ENCODE data around the gene CLDN6.

Gene CLDN6

GRCh38 chr16:3029491-3030221 lies 11.7 kb upstream of the CLDN6 start:
- in situ Hi-C loops (cut with MboI; ENCODE audit: low sequenced_read_pairs): no loop called here

DNA sequence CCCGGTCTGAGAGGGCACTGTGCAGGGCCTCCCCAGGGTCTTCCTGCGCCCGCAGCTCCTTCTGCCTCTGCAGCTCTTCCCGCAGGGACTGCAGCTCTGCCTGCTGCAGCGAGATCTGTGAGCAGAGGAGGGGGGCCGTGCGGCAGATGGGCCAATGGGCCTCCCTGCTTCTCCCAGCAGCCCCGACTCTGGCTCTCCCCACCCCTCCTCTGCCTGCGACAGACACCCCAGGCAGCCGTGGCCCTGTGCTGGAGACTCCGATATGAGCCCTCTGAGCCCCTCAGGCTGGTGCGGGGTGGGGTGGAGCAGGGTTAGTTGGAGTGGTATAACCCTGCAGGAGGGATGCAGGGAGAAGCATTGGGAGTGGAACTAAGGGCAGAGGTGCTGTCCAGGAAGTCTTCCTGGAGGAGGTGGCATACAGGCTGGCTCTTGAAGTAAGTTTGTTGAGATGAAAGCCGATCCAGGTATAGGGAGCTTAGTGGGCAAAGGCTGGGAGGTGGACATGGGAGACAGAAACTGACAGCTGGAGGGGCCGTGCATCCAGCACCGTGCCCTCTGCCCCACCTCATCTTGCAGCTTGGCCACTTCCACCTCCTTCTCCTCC lies 10.8 kb upstream of the CLDN6 start:
- in situ Hi-C loops (cut with MboI; ENCODE audit: low sequenced_read_pairs): no loop called here

DNA sequence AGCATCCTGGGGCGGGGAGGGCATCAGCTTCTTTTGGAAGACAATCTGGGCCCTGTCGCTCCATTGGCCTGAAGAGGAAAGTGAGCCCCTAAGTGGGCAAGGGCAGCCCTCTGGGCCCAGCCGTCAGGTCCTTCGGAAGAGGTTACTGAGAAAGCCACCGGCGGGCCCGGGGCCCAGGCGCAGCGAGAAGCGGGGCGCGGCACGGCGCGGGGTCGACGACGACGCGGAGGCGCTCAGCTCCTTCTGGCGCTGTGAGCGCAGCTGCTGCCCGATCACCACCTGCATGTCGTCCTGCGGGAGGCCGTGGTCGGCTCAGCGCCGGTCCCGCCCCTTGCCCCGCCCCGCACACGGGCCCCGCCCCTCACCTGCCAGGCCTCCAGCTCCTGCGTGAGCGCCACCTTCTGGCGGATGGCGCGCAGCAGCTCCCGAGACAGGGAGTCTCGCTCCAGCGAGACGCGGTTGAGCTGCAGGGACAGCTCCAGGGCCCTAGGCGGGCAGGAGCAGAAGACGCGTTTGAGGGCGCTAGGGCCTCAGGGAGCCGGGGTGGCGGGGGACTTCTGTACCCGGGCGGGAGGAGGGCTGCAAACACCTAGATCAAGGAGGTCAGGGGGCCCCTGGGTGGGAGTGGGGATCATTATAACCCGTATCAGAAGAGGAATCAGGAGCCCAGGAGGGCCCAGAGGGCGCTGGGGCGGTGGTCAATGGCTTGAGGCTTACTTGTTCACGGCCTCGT lies 10.2 kb upstream of the CLDN6 start:
- in situ Hi-C loops (cut with MboI; ENCODE audit: low sequenced_read_pairs): no loop called here

DNA sequence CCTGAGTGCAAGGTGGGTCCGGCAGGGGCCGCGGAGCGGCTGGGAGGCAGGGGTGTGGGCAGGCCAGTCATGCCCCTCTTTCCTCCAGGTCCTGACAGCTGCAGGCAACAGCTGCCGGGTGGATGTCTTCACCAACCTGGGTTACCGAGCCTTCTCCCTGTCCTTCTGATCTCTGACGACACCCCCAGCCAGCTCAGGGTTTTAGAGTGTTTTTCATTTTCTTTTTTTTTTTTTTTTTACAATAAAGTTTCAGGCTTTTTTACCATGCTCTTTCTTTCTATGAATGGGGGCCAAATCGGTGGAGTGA lies 9.5 kb upstream of the CLDN6 start:
- in situ Hi-C loops (cut with MboI; ENCODE audit: low sequenced_read_pairs): no loop called here

- in situ Hi-C loops (cut with MboI; ENCODE audit: low sequenced_read_pairs): no loop called here
Observed at GRCh38 chr16:3026609-3027488, 8.9 kb upstream of the CLDN6 start.

DNA sequence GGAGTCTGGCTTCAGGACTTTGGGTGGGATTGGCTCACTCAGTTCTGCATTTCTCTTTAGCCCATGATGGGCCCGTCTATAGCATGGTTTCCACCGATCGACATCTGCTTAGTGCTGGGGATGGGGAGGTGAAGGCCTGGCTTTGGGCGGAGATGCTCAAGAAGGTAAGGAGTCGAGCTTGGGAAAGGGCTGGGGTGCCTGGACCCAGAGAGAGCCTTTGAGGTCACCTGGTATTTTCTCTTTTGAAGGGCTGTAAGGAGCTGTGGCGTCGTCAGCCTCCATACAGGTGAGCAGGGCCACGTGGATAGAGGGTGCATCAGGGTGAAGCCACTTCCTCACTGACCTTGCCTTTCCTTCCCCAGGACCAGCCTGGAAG lies 8.0 kb upstream of the CLDN6 start:
- in situ Hi-C loops (cut with MboI; ENCODE audit: low sequenced_read_pairs): no loop called here

GRCh38 chr16:3025032-3026002 lies 7.3 kb upstream of the CLDN6 start:
- in situ Hi-C loops (cut with MboI; ENCODE audit: low sequenced_read_pairs): no loop called here

DNA sequence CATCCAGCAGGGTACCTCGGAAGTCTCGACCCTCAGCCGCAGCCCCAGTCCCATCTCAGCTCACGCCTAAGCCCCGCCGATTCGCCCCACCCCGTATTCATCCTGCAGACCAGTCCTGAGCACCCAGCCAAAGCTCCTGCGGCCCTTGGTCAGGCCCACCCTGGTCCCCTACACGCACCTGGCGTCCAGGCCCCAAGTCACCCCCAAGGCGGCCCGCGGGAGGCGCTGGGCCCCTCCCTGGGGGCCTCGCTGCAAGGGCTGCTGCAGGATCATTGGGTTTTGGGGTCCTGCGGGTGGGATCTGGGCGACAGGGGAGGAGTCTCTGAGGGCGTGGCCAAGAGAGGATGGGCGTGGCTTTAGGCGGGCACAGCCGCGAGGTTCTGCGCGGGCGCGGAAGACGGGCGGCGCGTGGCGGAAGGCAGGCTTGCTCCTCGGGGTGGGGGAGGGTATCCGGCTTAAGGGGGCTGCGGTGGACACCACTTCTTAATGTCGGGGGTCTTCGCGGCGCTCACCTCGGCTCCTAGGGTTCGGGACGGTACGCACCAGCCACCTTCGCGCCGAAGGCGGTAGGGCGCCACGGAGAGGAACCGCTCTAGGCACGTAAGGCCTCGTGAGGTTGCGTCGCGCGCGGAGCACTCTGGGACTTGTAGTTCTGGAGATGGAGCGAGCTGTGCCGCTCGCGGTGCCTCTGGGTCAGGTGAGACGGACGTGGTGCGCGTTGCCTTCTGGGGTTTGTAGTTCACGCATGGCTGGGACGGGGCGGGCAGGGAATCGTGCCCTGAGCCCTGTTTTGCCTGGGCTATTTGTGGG lies 5.9 kb upstream of the CLDN6 start, which contains the start of the genes HCFC1R1 and THOC6:
Gene HCFC1R1, minus strand, starts transcription at position 274 of the 810 bp plus-strand sequence. Its CDS starts 1 bp downstream, at position 273.
Gene THOC6, plus strand, starts transcription at position 367 of the 810 bp plus-strand sequence. Its CDS starts 292 bp downstream, at position 659.
- in situ Hi-C loops (cut with MboI; ENCODE audit: low sequenced_read_pairs): no loop called here

DNA sequence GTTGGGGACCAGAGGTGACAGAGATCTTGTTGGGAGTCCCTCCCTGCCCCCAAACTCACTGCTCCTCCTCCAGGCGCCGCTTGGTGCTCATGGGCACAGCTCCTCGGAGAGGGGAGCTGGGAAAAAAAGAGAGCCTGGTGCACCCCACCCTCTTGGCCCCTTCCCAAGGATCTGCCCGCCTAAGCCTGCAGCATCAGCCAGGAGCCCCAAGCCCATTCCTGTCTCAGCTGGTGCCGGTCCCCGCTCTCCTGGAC lies 5.4 kb upstream of the CLDN6 start:
- in situ Hi-C loops (cut with MboI; ENCODE audit: low sequenced_read_pairs): no loop called here

DNA sequence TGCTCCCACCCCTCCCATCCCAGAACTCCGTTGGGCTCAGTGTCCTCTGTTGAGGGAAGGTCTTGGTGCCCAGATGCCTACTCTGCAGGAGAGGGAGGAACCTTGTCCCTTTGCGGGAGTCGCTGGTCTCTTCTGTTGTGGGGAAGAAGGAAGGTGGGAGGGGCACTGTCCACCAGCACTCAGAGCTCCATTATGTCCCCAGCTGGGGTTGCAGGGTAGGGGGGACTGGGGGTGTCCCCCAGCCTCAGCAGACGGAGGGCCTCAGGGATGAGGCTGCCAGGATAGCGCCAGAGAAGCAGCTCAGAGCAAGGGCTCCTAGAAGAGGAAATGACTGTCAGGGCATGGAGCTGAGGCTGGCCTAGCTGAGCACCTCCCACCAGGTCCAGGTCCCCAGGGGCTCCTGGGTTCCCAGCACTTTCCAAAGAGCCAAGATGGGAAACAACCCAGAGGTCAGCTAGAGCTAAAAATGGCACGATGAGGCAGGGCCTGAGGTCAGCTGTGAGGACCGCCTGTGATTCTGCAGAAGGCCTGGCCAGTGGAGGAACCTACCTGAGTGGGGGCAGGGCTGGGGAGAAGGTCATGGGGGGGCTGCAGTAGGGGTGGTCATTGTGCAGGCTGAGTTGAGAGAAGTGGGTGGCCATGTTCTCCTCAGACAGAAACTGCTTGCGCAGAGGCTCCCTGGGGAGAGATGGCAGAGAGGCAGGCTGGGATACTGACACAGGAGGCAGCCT lies 4.9 kb upstream of the CLDN6 start:
- in situ Hi-C loops (cut with MboI; ENCODE audit: low sequenced_read_pairs): no loop called here

- in situ Hi-C loops (cut with MboI; ENCODE audit: low sequenced_read_pairs): no loop called here
Observed at GRCh38 chr16:3022208-3022683, 4.3 kb upstream of the CLDN6 start.

DNA sequence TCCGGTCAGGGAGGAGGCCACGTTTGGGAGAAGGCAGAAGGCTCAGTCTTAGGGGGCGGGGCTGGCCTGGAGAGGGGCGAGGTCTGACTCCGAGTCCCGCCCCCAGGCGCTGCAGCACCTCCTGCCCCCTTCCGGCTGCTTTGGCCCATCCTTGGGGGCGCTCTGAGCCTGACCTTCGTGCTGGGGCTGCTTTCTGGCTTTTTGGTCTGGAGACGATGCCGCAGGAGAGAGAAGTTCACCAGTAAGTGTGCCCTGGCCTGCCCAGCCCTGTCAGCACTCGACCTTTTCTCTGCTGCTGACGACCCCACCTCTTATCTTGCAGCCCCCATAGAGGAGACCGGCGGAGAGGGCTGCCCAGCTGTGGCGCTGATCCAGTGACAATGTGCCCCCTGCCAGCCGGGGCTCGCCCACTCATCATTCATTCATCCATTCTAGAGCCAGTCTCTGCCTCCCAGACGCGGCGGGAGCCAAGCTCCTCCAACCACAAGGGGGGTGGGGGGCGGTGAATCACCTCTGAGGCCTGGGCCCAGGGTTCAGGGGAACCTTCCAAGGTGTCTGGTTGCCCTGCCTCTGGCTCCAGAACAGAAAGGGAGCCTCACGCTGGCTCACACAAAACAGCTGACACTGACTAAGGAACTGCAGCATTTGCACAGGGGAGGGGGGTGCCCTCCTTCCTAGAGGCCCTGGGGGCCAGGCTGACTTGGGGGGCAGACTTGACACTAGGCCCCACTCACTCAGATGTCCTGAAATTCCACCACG lies 3.6 kb upstream of the CLDN6 start:
- in situ Hi-C loops (cut with MboI; ENCODE audit: low sequenced_read_pairs): no loop called here

DNA sequence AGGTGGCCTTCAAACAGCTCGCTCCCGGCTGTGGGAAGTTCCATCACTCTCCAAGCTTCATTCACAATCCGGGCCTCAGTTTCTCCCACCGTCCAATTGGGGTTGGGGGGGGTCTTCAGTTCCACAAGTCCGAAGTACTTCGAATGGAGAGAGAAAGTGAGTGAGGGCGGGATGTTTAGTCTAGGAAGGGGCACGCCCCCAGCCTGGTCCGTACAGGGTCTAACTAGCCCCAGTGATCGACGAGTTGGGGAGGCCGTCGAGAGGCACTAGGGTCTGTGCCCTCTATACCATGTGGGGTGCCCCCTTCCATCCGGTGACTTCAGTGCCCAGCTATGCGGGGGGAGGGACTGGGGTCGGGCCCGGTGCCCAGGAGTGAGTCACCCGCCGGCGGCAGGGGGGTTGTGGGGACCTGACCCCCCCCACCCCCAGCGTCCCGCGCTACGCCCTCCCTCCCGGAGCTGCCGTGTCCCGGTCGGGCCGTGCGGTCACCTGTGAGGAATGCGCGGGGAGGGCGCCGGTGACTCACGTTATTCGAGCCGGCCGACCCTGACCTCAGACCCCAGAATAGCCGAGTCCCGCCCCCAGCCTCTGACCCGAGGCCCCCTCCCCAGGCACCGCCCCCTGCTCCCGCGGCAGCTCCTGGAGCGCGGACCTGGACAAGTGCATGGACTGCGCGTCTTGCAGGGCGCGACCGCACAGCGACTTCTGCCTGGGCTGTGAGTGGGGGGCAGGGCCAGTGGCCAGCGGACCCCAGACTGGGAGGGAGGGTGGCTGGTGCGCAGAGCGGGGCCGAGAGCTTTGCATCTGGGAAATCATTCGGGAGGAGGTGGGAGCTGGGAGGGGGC lies 2.8 kb upstream of the CLDN6 start:
- in situ Hi-C loops (cut with MboI; ENCODE audit: low sequenced_read_pairs): no loop called here

DNA sequence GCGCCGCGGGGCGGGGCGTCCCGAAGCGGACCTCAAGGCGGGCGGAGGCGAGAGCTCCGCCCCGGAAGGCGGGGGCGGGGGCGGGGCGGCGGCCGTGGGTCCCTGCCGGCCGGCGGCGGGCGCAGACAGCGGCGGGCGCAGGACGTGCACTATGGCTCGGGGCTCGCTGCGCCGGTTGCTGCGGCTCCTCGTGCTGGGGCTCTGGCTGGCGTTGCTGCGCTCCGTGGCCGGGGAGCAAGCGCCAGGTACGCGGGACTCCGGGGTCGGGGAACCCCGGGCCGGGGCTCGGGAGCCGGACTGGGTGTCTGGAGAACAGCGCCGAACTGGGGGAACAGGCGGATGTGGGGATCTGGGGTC lies 2.2 kb upstream of the CLDN6 start, which contains the start of gene TNFRSF12A:
Gene TNFRSF12A, plus strand, starts transcription at position 122 of the 357 bp plus-strand sequence. Its CDS starts 30 bp downstream, at position 152.
- in situ Hi-C loops (cut with MboI; ENCODE audit: low sequenced_read_pairs): no loop called here

DNA sequence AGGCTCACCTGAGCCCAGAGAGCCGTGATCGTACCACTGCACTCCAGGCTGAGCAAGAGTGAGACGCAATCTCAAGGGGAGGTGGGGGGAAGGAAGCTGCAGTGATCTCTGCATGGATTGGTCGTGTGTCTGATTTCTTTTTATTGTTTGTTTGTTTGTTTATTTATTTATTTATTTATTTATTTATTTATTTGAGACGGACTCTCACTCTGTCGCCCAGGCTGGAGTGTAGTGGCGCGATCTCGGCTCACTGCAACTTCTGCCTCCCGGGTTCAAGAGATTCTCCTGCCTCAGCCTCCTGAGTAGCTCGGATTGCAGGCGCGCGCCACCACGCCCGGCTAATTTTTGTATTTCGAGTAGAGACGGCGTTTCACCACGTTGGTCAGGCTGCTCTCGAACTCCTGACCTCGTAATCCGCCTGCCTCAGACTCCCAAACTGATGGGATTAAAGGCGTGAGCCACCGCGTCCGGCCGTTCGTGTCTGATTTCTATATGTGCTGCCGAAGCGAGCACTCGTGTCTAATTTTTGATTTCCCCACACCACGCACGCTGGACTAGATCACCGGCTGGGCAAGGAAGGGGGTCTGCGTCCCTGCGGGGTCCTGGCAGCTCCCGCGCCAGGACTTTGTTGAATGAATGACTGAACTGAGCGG lies 1.7 kb upstream of the CLDN6 start:
- in situ Hi-C loops (cut with MboI; ENCODE audit: low sequenced_read_pairs): no loop called here

DNA sequence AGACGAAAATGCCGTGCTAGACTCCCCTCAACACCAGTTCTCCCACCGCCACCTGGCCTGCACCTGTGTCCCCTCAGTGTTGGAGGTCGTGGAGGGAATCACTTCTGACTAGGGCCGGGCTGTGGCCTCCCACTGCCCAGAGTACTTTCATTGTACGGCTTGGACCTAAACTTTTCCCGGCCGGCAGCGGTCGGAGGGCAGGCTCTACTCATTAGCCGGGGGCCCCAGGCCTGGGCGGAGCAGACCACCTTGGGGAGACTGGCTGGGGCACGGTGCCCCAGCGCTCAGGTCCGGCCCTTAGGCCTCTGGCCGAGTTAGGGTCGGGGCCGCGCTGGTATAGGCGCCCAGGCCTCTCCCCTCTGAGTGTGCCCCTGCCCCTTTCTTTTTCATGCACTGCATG lies 639 bp downstream of the CLDN6 start:
- in situ Hi-C loops (cut with MboI; ENCODE audit: low sequenced_read_pairs): no loop called here

All from HL-60/S4 treated with phorbol 12-myristate 13-acetate at 8.2 ng/mL for 4 days and 3 days (cell line).